Kidney glomerular epithelial cell (primary cell): ENCODE measurements around the gene GNAI1.

Experiments used
- DNase-seq: peaks from one replicate; lab custom pipeline; 2025; lab: John Stamatoyannopoulos, UW

GNAI1 gene

GRCh38 chr7:80213814-80214213 lies 79.2 kb downstream of the GNAI1 start:
- no peak for DNase-seq

- no peak for DNase-seq
Observed at GRCh38 chr7:80215734-80216133, 81.1 kb downstream of the GNAI1 start.

- no peak for DNase-seq
Observed at GRCh38 chr7:80216996-80217842, 82.6 kb downstream of the GNAI1 start.

GRCh38 chr7:80218723-80219122 lies 84.1 kb downstream of the GNAI1 start:
- DNase-seq, result peak; percentile 90

- DNase-seq, result no peak
Observed at GRCh38 chr7:80220022-80220634, 85.5 kb downstream of the GNAI1 start.

- no peak for DNase-seq
Observed at GRCh38 chr7:80224415-80224814, 89.8 kb downstream of the GNAI1 start.

- no peak for DNase-seq
Observed at GRCh38 chr7:80225361-80225760, 90.7 kb downstream of the GNAI1 start.

- no peak for DNase-seq
Observed at GRCh38 chr7:80226629-80227028, 92.0 kb downstream of the GNAI1 start.

GRCh38 chr7:80230327-80230726 lies 95.7 kb downstream of the GNAI1 start:
- no peak for DNase-seq

- DNase-seq, result no peak
Observed at GRCh38 chr7:80231707-80232106, 97.1 kb downstream of the GNAI1 start.

GRCh38 chr7:80232979-80233724 lies 98.5 kb downstream of the GNAI1 start:
- no peak for DNase-seq

GRCh38 chr7:80235334-80235733 lies 100.7 kb downstream of the GNAI1 start:
- no peak for DNase-seq

GRCh38 chr7:80236681-80237080 lies 102.0 kb downstream of the GNAI1 start:
- DNase-seq, result no peak

- no peak for DNase-seq
Observed at GRCh38 chr7:80240265-80241025, 105.8 kb downstream of the GNAI1 start.

- DNase-seq, result no peak
Observed at GRCh38 chr7:80241671-80242070, 107.0 kb downstream of the GNAI1 start.

GRCh38 chr7:80243425-80243824 lies 108.8 kb downstream of the GNAI1 start:
- DNase-seq, result no peak

- no peak for DNase-seq
Observed at GRCh38 chr7:80244206-80244916, 109.7 kb downstream of the GNAI1 start.

- DNase-seq, result no peak
Observed at GRCh38 chr7:80247144-80247543, 112.5 kb downstream of the GNAI1 start.

GRCh38 chr7:80247891-80248290 lies 113.3 kb downstream of the GNAI1 start:
- no peak for DNase-seq

GRCh38 chr7:80249184-80249583 lies 114.6 kb downstream of the GNAI1 start:
- DNase-seq, result no peak

- DNase-seq, result no peak
Observed at GRCh38 chr7:80249619-80250295, 115.1 kb downstream of the GNAI1 start.
